Measurements from ENCODE around the gene DNAJB8. TPM values are rescaled to one million over a fixed set of nuclear protein-coding genes. Genes with fewer than 3 reads are reported as not detected.

DNAJB8 gene
- total RNA-seq (not detected), polyA plus RNA-seq (not detected)
- long read RNA-seq, donor 1, result 0 reads
- long read RNA-seq, donor 2, result 0 reads
- long read RNA-seq, donor 3, result 0 reads
- long read RNA-seq, donor 4, result 0 reads
- long read RNA-seq, donor 5, result 0 reads

- ATAC-seq (ENCODE audit: insufficient read depth, low FRiP score) (no peak), DNase-seq (no peak)
- H3K9me3 ChIP-seq (ENCODE audit: control insufficient read depth in 4 of 4, insufficient read depth in 3 of 4, low read length in 3 of 4), result no peaks in the 10 kb centered on the region
- H3K4me1 ChIP-seq (ENCODE audit: control insufficient read depth in 5 of 5, insufficient read depth in 5 of 5, low read length in 5 of 5), result peaks cover 0 to 15% (median 0%) of the 10 kb centered on the region in 5 donors
- no peak within 1 kb of the TSS for H3K4me3 ChIP-seq
- 77 to 81% methylated on average over 14 of the region's 14 CpGs for WGBS, 2 donors
- TF ChIP-seq CTCF (IDR thresholded peaks at IDR 0.05; ENCODE audit: control extremely low read depth, extremely low read depth), result no peak
- H3K36me3 ChIP-seq (ENCODE audit: control insufficient read depth in 4 of 4, insufficient read depth in 4 of 4, low read length in 4 of 4), result no peaks in the 10 kb centered on the region
- peaks cover 0 to 41% (median 10%) of the 10 kb centered on the region in 3 donors for H3K27me3 ChIP-seq (ENCODE audit: control insufficient read depth in 3 of 3, insufficient read depth in 3 of 3, low read length in 2 of 3)
- no peak within 1 kb of the TSS for H3K9ac ChIP-seq (ENCODE audit: insufficient read depth in 1 of 2, low read length in 2 of 2)
- no peak within 1 kb of the TSS for H3K27ac ChIP-seq (ENCODE audit: low read depth in 1 of 2, low read length in 1 of 2)
These were observed at the start of gene DNAJB8 for GRCh38 chr3:128466840-128467541. Gene DNAJB8, minus strand, starts transcription at chr3:128466890. Its CDS starts 3,645 bp downstream, at chr3:128463245.

DNA sequence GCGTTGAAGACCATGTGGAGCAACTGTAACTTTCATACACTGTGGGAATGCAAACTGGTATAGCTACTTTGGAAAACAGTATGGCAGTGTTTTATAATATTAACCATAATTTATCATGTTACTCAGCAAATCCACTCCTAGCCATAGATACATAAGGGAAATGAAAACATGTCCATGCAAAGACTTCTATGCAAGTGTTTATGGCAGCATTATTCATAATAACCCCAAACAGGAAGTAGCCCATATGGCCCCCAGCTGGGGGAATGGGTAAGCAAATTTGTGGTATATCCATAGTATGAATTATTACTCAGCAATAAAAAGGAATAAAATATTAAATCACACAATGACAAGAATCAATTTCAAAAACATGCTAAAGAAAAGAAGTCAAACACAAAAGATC, 49.3 kb upstream of the DNAJB8 start:
- DNase-seq (no peak), ATAC-seq (ENCODE audit: insufficient read depth, low FRiP score) (no peak)
- Histone ChIP-seq H3K9me3 (ENCODE audit: control insufficient read depth in 4 of 4, insufficient read depth in 3 of 4, low read length in 3 of 4) (peaks cover 0 to 2% (median 0%) of the 10 kb centered on the region in 4 donors), H3K36me3 (ENCODE audit: control insufficient read depth in 4 of 4, insufficient read depth in 4 of 4, low read length in 4 of 4) (no peaks in the 10 kb centered on the region), H3K27ac (ENCODE audit: low read depth in 1 of 2, low read length in 1 of 2) (no peak overlapping the region), H3K4me3 (no peak overlapping the region), H3K27me3 (ENCODE audit: control insufficient read depth in 3 of 3, insufficient read depth in 3 of 3, low read length in 2 of 3) (peaks cover 0 to 10% (median 0%) of the 10 kb centered on the region in 3 donors), H3K4me1 (ENCODE audit: control insufficient read depth in 5 of 5, insufficient read depth in 5 of 5, low read length in 5 of 5) (no peaks in the 10 kb centered on the region), H3K9ac (ENCODE audit: insufficient read depth in 1 of 2, low read length in 2 of 2) (no peak overlapping the region)
- TF ChIP-seq CTCF (IDR thresholded peaks at IDR 0.05; ENCODE audit: control extremely low read depth, extremely low read depth), result no peak
- WGBS, 2 donors, result 93 to 96% methylated on average over 1 of the region's 1 CpG

GRCh38 chr3:128508852-128509251, 42.2 kb upstream of the DNAJB8 start:
- no peak overlapping the region for H3K9ac ChIP-seq (ENCODE audit: insufficient read depth in 1 of 2, low read length in 2 of 2)
- no peak for TF ChIP-seq CTCF (IDR thresholded peaks at IDR 0.05; ENCODE audit: control extremely low read depth, extremely low read depth)
- H3K4me3 ChIP-seq, result no peak overlapping the region
- H3K27ac ChIP-seq (ENCODE audit: low read depth in 1 of 2, low read length in 1 of 2), result no peak overlapping the region
- ATAC-seq (ENCODE audit: insufficient read depth, low FRiP score) (no peak), DNase-seq (no peak)
- H3K27me3 ChIP-seq (ENCODE audit: control insufficient read depth in 3 of 3, insufficient read depth in 3 of 3, low read length in 2 of 3), result peaks cover 0 to 12% (median 0%) of the 10 kb centered on the region in 3 donors
- H3K9me3 ChIP-seq (ENCODE audit: control insufficient read depth in 4 of 4, insufficient read depth in 3 of 4, low read length in 3 of 4), result peaks cover 0 to 9% (median 0%) of the 10 kb centered on the region in 4 donors
- H3K36me3 ChIP-seq (ENCODE audit: control insufficient read depth in 4 of 4, insufficient read depth in 4 of 4, low read length in 4 of 4), result no peaks in the 10 kb centered on the region
- H3K4me1 ChIP-seq (ENCODE audit: control insufficient read depth in 5 of 5, insufficient read depth in 5 of 5, low read length in 5 of 5), result no peaks in the 10 kb centered on the region
- 90 to 91% methylated on average over 5 of the region's 5 CpGs for WGBS, 2 donors
